H1 (cell line): Measurements from ENCODE around the gene KCP. TPM values are rescaled to one million over a fixed set of nuclear protein-coding genes. Genes with fewer than 3 reads are reported as not detected.

Source experiments
- NANOG ChIP-seq: IDR thresholded peaks from 2 replicates; pipeline ENCODE4 v1.6.1; 2011; ENCODE audit warnings: low read length, low read depth, mild to moderate bottlenecking, inconsistent platforms; ENCODE audit not compliant: insufficient read depth, poor library complexity, severe bottlenecking
- polyA plus RNA-seq, 7 experiments: library from polyadenylated mRNA; depleted of rRNA in 3 of 7; stranded (reverse) in 5 of 7; unstranded in 2 of 7; fragments of >200 nt in 5 of 7; fragments of 200-250 nt in 2 of 7; gene quantifications; 1 replicate in 5 of 7; 2 replicates in 1 of 7; 4 replicates in 1 of 7; pipeline versions ENCODE4 v1.2.1 to v1.2.3, GENCODE V29; 2011 to 2013; ENCODE audit warnings: missing spikeins in 2 of 7, mixed read lengths in 2 of 7
- total RNA-seq: library from RNA; stranded (reverse); fragmentation: NEBNext Ultra II Directional; extraction: Animal tissue kit (Norgen Biotek cat#: 25700); gene quantifications from 2 replicates; pipeline ENCODE4 v1.2.1, GENCODE V29; 2021

The KCP gene
- total and polyA plus RNA-seq, 2 of the 8 experiments (the other 6 are each of a cell fraction or from before 2014, with no cell fraction given): 1.3 to 2.0 TPM

DNA sequence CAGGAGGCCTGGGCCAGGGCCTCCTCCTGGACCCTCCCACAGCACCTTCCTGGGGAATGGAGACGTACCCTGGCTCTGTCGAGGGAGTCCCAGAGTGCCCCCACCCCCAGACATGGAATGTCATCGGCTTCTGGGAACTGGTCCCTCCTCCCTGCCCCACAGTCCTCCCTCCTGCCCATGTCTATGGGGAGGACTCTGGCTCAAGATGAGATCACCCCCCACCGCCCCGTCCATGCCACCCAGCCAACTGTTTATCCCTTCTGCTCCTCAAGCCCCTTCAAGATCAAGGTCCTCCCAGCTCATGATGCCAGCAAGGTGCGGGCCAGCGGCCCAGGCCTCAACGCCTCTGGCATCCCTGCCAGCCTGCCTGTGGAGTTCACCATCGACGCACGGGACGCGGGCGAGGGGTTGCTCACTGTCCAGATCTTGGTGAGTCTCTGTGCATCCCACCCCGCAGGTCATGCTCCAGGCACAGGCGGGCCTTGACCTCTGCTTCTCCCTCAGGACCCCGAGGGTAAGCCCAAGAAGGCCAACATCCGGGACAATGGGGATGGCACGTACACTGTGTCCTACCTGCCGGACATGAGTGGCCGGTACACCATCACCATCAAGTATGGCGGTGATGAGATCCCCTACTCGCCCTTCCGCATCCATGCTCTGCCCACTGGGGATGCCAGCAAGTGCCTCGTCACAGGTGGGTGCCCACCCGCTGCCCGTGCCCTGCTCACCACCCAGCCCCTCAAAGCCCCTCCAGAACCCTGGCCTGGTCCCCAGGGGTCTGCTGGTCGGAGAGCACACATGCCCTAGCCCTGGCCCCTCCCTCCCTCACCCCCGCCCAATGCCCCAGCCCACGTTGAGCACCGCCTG is 62.0 kb downstream of the KCP start (continued):
- TF ChIP-seq NANOG: no peak
- TF ChIP-seq, all 59 proteins: peak for 0
